Activated T-cell treated with anti-CD3 and anti-CD28 coated beads, Interleukin-2, amount 50 U/mL, for 4 hours (primary cell): ENCODE data around the gene TUBGCP6. TPM values are rescaled to one million over a fixed set of nuclear protein-coding genes. Genes with fewer than 3 reads are reported as not detected.

Experiments used
- ATAC-seq, 2 donors: fragments of 200-7000 bp; cut with Tn5 transposase; one replicate each; pipeline ENCODE4 v1.10.0; 2021
- DNase-seq: peaks from one replicate; pipeline ENCODE4 v3.0.0-alpha.2; 2020
- H3K27me3 Mint-ChIP-seq: one replicate; pipeline ENCODE4 v1.8.0; 2021; ENCODE audit warnings: low read depth, mixed read lengths
- H3K36me3 Mint-ChIP-seq: one replicate; pipeline ENCODE4 v1.8.0; 2022; ENCODE audit warnings: mixed read lengths; ENCODE audit not compliant: insufficient read depth
- H3K4me1 Mint-ChIP-seq: one replicate; pipeline ENCODE4 v1.8.0; 2021; ENCODE audit warnings: low read depth, mixed read lengths
- H3K4me3 Mint-ChIP-seq: one replicate; pipeline ENCODE4 v1.8.0; 2021; ENCODE audit warnings: mild to moderate bottlenecking, moderate library complexity, mixed read lengths
- H3K9me3 Mint-ChIP-seq: one replicate; pipeline ENCODE4 v1.8.0; 2021; ENCODE audit warnings: mixed read lengths
- total RNA-seq, 3 donors: library from RNA; stranded (reverse); gene quantifications; one replicate each; pipeline ENCODE4 v1.2.1, GENCODE V29; 2021

Gene TUBGCP6
- total RNA-seq, 3 donors from 2014 or later: 44.5 to 50.6 (median 48.3) TPM

DNA sequence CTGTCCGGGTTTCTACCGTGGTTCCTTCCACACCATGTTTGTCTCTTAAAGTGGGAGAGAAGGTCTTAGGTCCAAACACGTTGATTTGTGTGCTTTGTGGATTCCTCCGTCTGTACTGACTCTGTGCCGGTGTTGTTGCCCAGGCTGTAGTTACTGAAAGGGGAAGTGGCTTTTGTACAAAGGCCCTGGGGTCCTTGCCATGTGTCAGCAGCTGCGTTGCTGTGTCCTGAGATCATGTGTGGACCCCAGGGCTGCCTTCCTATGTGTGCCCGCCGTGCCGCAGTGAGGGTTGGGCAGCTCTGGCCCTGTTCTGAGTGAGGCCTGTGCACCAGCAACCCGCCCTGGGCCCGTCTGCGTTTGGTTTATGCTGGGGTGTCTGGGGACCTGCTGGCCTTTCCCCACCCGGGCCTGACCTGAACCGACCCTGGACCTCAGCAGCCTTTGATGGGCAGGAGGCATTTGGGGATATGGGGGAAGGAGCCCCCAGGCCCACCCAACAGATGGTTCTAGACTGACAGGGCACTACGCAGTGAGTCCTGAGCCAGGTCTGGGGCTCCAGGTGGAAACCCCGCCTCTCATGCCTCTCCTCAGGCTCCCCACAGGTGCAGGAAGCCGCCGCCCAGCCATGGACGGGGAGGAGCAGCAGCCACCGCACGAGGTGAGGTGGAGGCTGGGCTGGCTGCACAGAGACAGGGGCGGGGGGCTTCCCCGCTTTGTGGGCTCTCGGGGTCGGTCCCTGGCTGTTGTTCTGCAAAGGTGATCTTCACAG, 52.2 kb downstream of the TUBGCP6 start:
- Mint-ChIP-seq H3K36me3 (peaks cover 3% of the 10 kb centered on the region), H3K4me1 (peaks cover 36% of the 10 kb centered on the region), H3K9me3 (no peaks in the 10 kb centered on the region), H3K27me3 (no peaks in the 10 kb centered on the region), H3K4me3 (peak overlapping the region; percentile 86)
- DNase-seq: peak; percentile 28
- no peak for ATAC-seq

DNA sequence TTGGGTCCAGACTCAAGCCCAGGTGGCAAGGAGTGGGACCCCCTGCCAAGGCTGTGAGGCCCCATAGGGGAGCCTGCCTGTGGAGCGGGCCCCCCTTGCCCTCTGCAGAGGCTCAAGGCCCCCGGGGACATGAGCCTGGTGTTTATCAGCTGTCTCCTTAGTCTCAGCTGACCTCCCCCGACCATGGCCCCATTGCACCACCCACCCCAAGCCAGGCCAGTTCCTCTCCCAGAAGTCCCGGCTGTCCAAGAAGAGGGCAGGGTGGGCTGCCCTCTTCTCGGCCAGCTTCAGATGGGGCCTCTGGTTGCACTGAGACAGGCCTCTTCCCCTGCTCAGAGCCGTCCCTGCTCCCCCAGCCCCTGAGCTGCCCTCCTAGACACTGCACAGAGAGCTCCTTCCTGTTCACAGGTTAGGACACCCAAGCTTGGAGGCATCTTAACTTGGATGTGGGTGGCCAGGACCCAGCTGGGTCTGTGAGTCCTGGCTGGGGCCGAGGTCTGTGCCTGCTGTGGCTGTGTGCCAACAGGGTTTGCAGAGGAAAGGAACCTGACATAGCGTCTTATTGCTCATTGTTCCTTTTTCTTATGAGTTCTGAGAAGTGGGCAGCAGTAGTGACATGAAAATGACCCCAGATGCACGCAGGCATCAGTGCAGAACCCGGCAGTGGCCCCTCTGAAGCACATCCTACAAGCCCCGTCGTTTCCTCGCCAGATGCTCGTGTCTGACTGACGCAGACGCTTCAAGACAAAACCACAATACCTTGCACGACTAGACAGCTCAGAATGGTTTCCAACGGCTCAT, 53.7 kb downstream of the TUBGCP6 start:
- ATAC-seq: peak; percentile 72 to 78
- Mint-ChIP-seq H3K4me3 (peak overlapping the region; percentile 86), H3K36me3 (peaks cover 3% of the 10 kb centered on the region), H3K4me1 (peaks cover 44% of the 10 kb centered on the region), H3K9me3 (no peaks in the 10 kb centered on the region), H3K27me3 (no peaks in the 10 kb centered on the region)
- peak; percentile 65 for DNase-seq

DNA sequence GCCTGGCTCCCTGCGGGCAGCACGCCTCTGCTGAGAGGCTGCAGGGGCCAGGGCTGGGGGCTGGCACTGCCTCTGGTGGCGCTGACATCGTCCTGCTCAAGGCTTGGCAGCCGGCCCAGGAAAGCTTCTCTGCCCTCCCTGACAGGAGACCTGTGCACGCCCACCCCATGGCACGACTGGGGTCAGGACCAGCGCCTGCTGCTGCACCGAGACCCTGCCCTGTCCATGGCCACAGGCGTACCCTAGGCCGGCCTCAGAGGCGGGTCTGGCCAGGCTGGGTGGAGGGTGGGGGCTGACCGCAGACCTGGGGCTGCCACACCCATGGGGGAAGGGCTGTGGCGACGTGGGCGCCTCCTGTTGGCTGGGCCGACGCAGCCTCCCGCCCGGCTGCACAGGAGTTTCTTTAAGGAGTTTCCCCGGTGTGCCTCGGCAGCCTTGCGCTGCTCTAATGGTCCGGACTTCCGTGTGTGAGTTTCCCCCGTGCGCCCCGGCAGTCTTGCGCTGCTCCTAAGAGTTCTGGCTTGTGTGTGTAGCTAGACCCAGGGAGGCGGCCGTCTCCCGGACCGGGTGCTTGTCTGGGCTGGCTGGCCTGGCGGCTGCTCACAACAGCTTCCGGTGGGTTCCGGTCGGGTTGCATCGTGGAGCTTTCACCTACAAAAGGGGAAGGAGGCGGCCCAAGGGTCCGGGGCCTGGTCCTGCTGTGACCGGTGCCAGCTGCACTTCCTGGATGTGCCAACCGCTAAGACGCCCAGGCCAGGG, 54.5 kb downstream of the TUBGCP6 start:
- ATAC-seq (peak; percentile 49 to 56), DNase-seq (peak; percentile 71)
- Mint-ChIP-seq H3K36me3 (peaks cover 3% of the 10 kb centered on the region), H3K9me3 (no peaks in the 10 kb centered on the region), H3K4me1 (peaks cover 46% of the 10 kb centered on the region), H3K27me3 (no peaks in the 10 kb centered on the region), H3K4me3 (peak overlapping the region; percentile 86)

DNA sequence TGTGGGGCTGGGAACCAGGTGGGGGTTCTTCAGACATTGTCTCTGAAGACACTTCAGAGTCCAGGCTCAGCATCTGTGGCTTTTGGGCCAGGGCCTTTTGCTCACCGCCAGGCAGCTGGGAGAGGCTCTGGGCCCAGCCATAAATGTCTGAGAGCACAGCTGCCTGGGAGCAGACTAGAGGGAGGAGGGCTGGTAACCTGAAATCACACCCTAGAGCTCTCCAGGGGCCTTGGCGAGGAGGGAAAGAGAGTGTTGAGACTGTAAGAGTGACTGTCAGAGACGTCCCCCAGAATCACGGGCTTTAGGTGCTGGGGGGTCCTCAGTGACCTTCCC, 55.0 kb downstream of the TUBGCP6 start:
- ATAC-seq: no peak

GRCh38 chr22:50189184-50189848, 55.5 kb downstream of the TUBGCP6 start:
- no peak for DNase-seq

More for the DNA sequence above, 55.0 kb downstream of the TUBGCP6 start:
- peaks cover 3% of the 10 kb centered on the region for H3K36me3 Mint-ChIP-seq
- H3K4me3 Mint-ChIP-seq: peak overlapping the region; percentile 86
- H3K9me3 Mint-ChIP-seq: no peaks in the 10 kb centered on the region
- DNase-seq: no peak
- no peaks in the 10 kb centered on the region for H3K27me3 Mint-ChIP-seq
- peaks cover 46% of the 10 kb centered on the region for H3K4me1 Mint-ChIP-seq

GRCh38 chr22:50188356-50188755, 56.5 kb downstream of the TUBGCP6 start:
- DNase-seq (no peak), ATAC-seq (no peak)
- peak overlapping the region; percentile 31 for H3K4me3 Mint-ChIP-seq
- H3K36me3 Mint-ChIP-seq: peaks cover 3% of the 10 kb centered on the region
- H3K27me3 Mint-ChIP-seq: no peaks in the 10 kb centered on the region
- peaks cover 50% of the 10 kb centered on the region for H3K4me1 Mint-ChIP-seq
- H3K9me3 Mint-ChIP-seq: no peaks in the 10 kb centered on the region

More at GRCh38 chr22:50189184-50189848, 55.5 kb downstream of the TUBGCP6 start:
- peaks cover 3% of the 10 kb centered on the region for H3K36me3 Mint-ChIP-seq
- no peaks in the 10 kb centered on the region for H3K27me3 Mint-ChIP-seq
- peak overlapping the region; percentile 51 for H3K4me3 Mint-ChIP-seq
- no peaks in the 10 kb centered on the region for H3K9me3 Mint-ChIP-seq
- ATAC-seq: no peak
- peaks cover 50% of the 10 kb centered on the region for H3K4me1 Mint-ChIP-seq

DNA sequence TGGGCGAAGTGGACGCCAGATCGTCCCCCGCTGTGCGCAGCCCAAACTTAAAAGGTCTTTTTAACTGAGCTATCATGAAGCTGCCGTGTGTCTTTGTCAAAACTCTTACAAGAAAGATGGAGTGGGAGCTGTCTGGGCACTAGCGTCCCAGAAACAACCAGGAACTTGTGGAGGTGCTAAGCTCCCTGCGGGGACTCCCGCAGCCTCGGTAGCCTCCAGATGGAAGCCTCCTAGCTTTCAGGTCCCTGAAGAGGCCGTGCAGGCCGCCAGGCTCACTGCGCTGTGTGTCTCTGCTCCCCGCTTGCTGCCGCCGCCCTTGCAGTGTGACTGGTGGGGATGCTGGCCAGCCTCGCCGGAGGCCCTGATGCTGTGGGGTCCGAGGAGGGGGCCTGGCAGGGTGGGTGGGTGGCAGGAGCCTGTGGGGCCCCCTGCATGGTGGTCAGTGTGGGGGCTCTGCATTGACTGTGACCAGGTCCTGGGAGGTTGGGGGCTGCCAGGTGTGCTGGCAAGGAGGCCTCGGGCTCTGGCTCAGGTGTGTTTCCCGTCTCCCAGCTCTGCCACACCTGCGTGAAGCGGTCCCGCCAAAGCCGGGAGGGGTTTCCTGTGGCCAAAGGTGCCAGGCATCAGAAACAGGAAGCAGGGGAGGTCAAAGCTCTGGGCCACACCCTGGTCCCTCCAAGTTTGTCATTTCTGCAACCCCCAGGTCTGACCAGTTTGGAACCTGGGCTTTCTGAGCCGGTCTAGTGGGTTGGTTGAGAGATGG, 57.9 kb downstream of the TUBGCP6 start:
- no peaks in the 10 kb centered on the region for H3K27me3 Mint-ChIP-seq
- H3K36me3 Mint-ChIP-seq: peaks cover 3% of the 10 kb centered on the region
- DNase-seq (no peak), ATAC-seq (no peak)
- peaks cover 38% of the 10 kb centered on the region for H3K4me1 Mint-ChIP-seq
- peak overlapping the region; percentile 96 for H3K4me3 Mint-ChIP-seq
- no peaks in the 10 kb centered on the region for H3K9me3 Mint-ChIP-seq

DNA sequence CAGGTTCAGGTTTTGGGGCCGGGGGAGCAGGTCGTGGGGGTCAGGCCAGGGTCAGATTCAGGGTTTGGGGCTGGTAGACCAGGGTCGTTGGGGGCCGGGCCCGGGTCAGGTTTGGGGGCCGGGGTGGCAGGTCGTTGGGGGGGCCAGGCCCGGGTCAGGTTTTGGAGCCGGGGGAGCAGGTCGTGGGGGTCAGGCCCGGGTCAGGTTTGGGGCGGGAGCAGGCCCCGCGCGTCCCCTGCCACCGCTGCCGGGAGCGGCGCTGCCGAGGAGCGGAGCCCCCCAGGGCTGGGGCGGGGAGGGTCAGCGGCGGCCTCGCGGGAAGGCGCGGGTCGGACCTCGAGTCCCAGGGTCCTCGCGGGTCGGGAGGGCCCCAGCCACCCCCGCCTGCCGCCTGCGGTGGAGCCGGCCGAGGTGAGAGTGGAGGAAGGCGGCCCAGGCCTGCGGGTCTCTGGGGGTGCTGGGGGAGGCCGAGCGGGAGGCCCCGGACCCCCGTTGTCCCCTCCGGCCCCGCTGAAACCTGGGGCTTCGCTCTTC, 58.6 kb downstream of the TUBGCP6 start:
- Mint-ChIP-seq H3K4me1 (peaks cover 31% of the 10 kb centered on the region), H3K27me3 (no peaks in the 10 kb centered on the region), H3K9me3 (no peaks in the 10 kb centered on the region), H3K36me3 (peaks cover under 1% of the 10 kb centered on the region), H3K4me3 (peak overlapping the region; percentile 96)
- DNase-seq (no peak), ATAC-seq (no peak)

- Mint-ChIP-seq H3K36me3 (no peaks in the 10 kb centered on the region), H3K4me1 (peaks cover 30% of the 10 kb centered on the region), H3K4me3 (peak within 1 kb of the TSS; percentile 96), H3K9me3 (no peaks in the 10 kb centered on the region), H3K27me3 (no peaks in the 10 kb centered on the region)
- DNase-seq (peak; percentile 84), ATAC-seq (peak; percentile 83 to 85)
Observed at GRCh38 chr22:50185375-50186087, 59.3 kb downstream of the TUBGCP6 start, which contains the start of gene TRABD. TRABD (plus strand) TSS chr22:50185913; CDS start chr22:50193061, 7,148 bp downstream.

DNA sequence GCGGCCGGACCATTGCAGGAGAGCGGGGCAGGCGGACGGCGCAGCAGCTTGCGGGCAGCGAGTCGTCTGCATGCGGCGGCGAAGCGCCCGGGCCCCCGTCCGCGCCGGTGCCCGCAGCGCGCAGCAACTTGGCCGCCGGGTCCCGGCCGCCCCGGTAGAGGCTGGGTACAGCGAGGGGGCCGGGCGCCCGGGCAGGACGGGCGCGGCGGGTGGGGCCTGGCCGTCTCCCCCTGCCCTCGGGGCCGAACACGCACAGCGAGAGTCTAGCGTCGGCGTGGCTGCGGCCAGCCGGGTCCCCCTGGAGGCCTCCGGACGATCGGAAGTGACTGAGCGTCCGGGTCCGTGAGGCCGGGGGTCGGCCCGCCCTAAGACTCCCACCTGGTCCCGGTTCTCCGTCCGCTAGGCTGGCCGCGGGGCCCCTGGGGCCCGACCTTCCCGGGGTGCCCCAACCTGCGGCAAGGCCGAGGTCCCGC, 59.9 kb downstream of the TUBGCP6 start:
- ATAC-seq (no peak), DNase-seq (no peak)
- Mint-ChIP-seq H3K9me3 (no peaks in the 10 kb centered on the region), H3K4me1 (peaks cover 29% of the 10 kb centered on the region), H3K27me3 (no peaks in the 10 kb centered on the region), H3K36me3 (no peaks in the 10 kb centered on the region), H3K4me3 (peak overlapping the region; percentile 82)

GRCh38 chr22:50184004-50184901, 60.6 kb downstream of the TUBGCP6 start:
- DNase-seq (no peak), ATAC-seq (no peak)
- H3K4me3 Mint-ChIP-seq: peak overlapping the region; percentile 76
- H3K9me3 Mint-ChIP-seq: no peaks in the 10 kb centered on the region
- peaks cover 26% of the 10 kb centered on the region for H3K4me1 Mint-ChIP-seq
- H3K36me3 Mint-ChIP-seq: no peaks in the 10 kb centered on the region
- H3K27me3 Mint-ChIP-seq: peaks cover 3% of the 10 kb centered on the region
